HFFc6 (cell line): ENCODE measurements around the gene OLFML3. TPM values are rescaled to one million over a fixed set of nuclear protein-coding genes. Genes with fewer than 3 reads are reported as not detected.

ENCODE experiments used
- DNase-seq: peaks from one replicate; pipeline ENCODE4 v3.0.0-alpha.2; 2018
- H3K27ac Mint-ChIP-seq: 2 replicates; pipeline ENCODE4 v1.8.0; 2020; ENCODE audit warnings: mild to moderate bottlenecking, mixed read lengths
- H3K27me3 Mint-ChIP-seq: 2 replicates; pipeline ENCODE4 v1.8.0; 2021; ENCODE audit warnings: mild to moderate bottlenecking, moderate library complexity, mixed read lengths; ENCODE audit not compliant: insufficient read depth
- H3K36me3 Mint-ChIP-seq: 2 replicates; pipeline ENCODE4 v1.8.0; 2021; ENCODE audit warnings: low read depth, mixed read lengths
- H3K4me1 Mint-ChIP-seq: 2 replicates; pipeline ENCODE4 v1.8.0; 2020; ENCODE audit warnings: low read depth, mixed read lengths
- H3K4me3 Mint-ChIP-seq: 2 replicates; pipeline ENCODE4 v1.8.0; 2020; ENCODE audit warnings: mild to moderate bottlenecking, moderate library complexity, mixed read lengths
- H3K9me3 Mint-ChIP-seq: 2 replicates; pipeline ENCODE4 v1.8.0; 2020; ENCODE audit warnings: mild to moderate bottlenecking, mixed read lengths
- total RNA-seq, 6 experiments: library from RNA; stranded (reverse); fragmentation: NEBNext Ultra II Directional; extraction: Animal tissue kit (Norgen Biotek cat#: 25700); gene quantifications; 2 replicates in 1 of 6; 3 replicates in 5 of 6; pipeline ENCODE4 v1.2.3, GENCODE V29; 2021
- TF ChIP-seq, protein P1 (sequence below): fragments of 200-600 bp; sonication (generic); IDR thresholded peaks from 2 replicates; pipeline ENCODE4 v1.5.0; 2021; ENCODE audit warnings: antibody characterized with exemption, mild to moderate bottlenecking

Gene OLFML3
- total RNA-seq, 6 experiments from 2014 or later: 66.4 to 130 (median 123) TPM

DNA sequence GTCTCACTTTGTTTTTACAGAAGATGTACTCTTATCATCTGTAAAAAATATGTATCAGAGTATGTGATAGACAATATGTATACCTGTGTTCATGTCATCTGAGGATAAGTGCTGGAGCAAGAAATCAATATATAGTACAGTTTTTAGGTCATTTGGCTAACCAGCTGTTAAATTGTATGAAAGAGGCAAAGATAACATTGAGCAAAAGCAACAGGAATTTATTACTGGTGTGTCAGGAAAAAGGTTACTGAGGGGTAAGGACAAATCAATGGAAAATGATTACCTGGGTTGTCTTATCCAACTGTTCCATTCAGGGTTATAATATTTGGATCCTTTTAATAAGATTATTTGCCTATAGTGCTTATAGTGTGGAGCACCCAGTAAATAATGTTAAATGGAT is 45.3 kb upstream of the OLFML3 start:
- DNase-seq: no peak
- H3K27me3 Mint-ChIP-seq: peaks cover 14% of the 10 kb centered on the region
- no peak overlapping the region for H3K27ac Mint-ChIP-seq
- H3K4me1 Mint-ChIP-seq: peaks cover 71% of the 10 kb centered on the region
- TF ChIP-seq, protein P1, sequence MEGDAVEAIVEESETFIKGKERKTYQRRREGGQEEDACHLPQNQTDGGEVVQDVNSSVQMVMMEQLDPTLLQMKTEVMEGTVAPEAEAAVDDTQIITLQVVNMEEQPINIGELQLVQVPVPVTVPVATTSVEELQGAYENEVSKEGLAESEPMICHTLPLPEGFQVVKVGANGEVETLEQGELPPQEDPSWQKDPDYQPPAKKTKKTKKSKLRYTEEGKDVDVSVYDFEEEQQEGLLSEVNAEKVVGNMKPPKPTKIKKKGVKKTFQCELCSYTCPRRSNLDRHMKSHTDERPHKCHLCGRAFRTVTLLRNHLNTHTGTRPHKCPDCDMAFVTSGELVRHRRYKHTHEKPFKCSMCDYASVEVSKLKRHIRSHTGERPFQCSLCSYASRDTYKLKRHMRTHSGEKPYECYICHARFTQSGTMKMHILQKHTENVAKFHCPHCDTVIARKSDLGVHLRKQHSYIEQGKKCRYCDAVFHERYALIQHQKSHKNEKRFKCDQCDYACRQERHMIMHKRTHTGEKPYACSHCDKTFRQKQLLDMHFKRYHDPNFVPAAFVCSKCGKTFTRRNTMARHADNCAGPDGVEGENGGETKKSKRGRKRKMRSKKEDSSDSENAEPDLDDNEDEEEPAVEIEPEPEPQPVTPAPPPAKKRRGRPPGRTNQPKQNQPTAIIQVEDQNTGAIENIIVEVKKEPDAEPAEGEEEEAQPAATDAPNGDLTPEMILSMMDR: no peak
- no peak overlapping the region for H3K4me3 Mint-ChIP-seq
- peaks cover 11% of the 10 kb centered on the region; the same call in 1 of the 2 replicates for H3K36me3 Mint-ChIP-seq
- H3K9me3 Mint-ChIP-seq: no peaks in the 10 kb centered on the region

GRCh38 chr1:113934511-113935055 is 44.7 kb upstream of the OLFML3 start:
- no peak for DNase-seq
- Mint-ChIP-seq H3K4me1 (peaks cover 77% of the 10 kb centered on the region), H3K27me3 (peaks cover 12% of the 10 kb centered on the region), H3K4me3 (no peak overlapping the region), H3K27ac (no peak overlapping the region), H3K9me3 (no peaks in the 10 kb centered on the region), H3K36me3 (peaks cover 11% of the 10 kb centered on the region; the same call in 1 of the 2 replicates)
- TF ChIP-seq, protein P1: no peak

- peaks cover 10% of the 10 kb centered on the region for H3K27me3 Mint-ChIP-seq
- TF ChIP-seq, protein P1: no peak
- H3K36me3 Mint-ChIP-seq: peaks cover 11% of the 10 kb centered on the region; the same call in 1 of the 2 replicates
- DNase-seq: no peak
- no peak overlapping the region for H3K27ac Mint-ChIP-seq
- no peak overlapping the region for H3K4me3 Mint-ChIP-seq
- peaks cover 80% of the 10 kb centered on the region for H3K4me1 Mint-ChIP-seq
- no peaks in the 10 kb centered on the region for H3K9me3 Mint-ChIP-seq
Measured at GRCh38 chr1:113935176-113935575, 44.1 kb upstream of the OLFML3 start.

DNA sequence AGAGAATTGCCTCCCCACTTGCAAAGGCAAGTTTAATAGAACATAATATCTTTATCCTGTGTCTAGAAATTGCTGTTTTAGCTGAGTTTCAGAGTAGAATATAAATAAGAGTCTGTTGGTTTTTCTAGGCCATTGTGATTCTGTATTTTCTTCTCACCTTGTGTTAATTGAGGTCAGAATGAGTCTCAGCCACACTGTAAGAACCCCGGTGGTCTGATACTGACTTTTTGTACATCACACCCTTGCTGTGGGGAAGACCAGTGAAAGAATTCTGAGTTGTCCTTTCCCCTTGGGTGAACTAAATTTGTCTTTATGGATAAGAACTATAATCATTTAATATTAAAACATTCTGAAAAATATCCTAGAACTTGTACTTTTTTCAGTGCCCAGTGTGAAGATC is 43.3 kb upstream of the OLFML3 start:
- Mint-ChIP-seq H3K27me3 (peaks cover 7% of the 10 kb centered on the region), H3K27ac (no peak overlapping the region), H3K4me1 (peaks cover 72% of the 10 kb centered on the region), H3K4me3 (no peak overlapping the region), H3K9me3 (no peaks in the 10 kb centered on the region), H3K36me3 (peaks cover 19% of the 10 kb centered on the region; the same call in 1 of the 2 replicates)
- no peak for DNase-seq
- TF ChIP-seq, protein P1: no peak

- DNase-seq: no peak
- peaks cover 60% of the 10 kb centered on the region for H3K4me1 Mint-ChIP-seq
- TF ChIP-seq, protein P1: no peak
- no peak overlapping the region; the same call in 1 of the 2 replicates for H3K27ac Mint-ChIP-seq
- H3K9me3 Mint-ChIP-seq: no peaks in the 10 kb centered on the region
- peaks cover 25% of the 10 kb centered on the region; the same call in 1 of the 2 replicates for H3K36me3 Mint-ChIP-seq
- H3K4me3 Mint-ChIP-seq: no peak overlapping the region
- peaks cover 7% of the 10 kb centered on the region for H3K27me3 Mint-ChIP-seq
Measured at GRCh38 chr1:113937146-113937545, 42.1 kb upstream of the OLFML3 start.
